Endothelial cell (in vitro differentiated cells): Measurements from ENCODE around the gene RPAP2. TPM values are rescaled to one million over a fixed set of nuclear protein-coding genes. Genes with fewer than 3 reads are reported as not detected.

Source experiments
- DNase-seq: peaks from one replicate; pipeline ENCODE4 v3.0.0; 2021; ENCODE audit warnings: low spot score
- H3K27ac Mint-ChIP-seq: one replicate; pipeline ENCODE4 v1.8.0; 2021; ENCODE audit warnings: mixed read lengths, inconsistent platforms; ENCODE audit not compliant: unreplicated experiment
- H3K27me3 Mint-ChIP-seq: one replicate; pipeline ENCODE4 v1.8.0; 2021; ENCODE audit warnings: mild to moderate bottlenecking, moderate library complexity, mixed read lengths, inconsistent platforms; ENCODE audit not compliant: unreplicated experiment
- H3K36me3 Mint-ChIP-seq: one replicate; pipeline ENCODE4 v1.8.0; 2021; ENCODE audit warnings: mild to moderate bottlenecking, low read depth, mixed read lengths, inconsistent platforms; ENCODE audit not compliant: unreplicated experiment
- H3K4me1 Mint-ChIP-seq: one replicate; pipeline ENCODE4 v1.8.0; 2021; ENCODE audit warnings: mild to moderate bottlenecking, mixed read lengths, inconsistent platforms; ENCODE audit not compliant: unreplicated experiment
- H3K4me3 Mint-ChIP-seq: one replicate; pipeline ENCODE4 v1.8.0; 2021; ENCODE audit warnings: mild to moderate bottlenecking, mixed read lengths, inconsistent platforms; ENCODE audit not compliant: unreplicated experiment
- H3K9me3 Mint-ChIP-seq: one replicate; pipeline ENCODE4 v1.8.0; 2021; ENCODE audit warnings: mixed read lengths, inconsistent platforms; ENCODE audit not compliant: unreplicated experiment
- CTCF ChIP-seq: fragments of 200-600 bp; sonication (generic); IDR thresholded peaks from one replicate; pipeline ENCODE4 v1.5.0; 2021; ENCODE audit warnings: antibody characterized with exemption; ENCODE audit not compliant: unreplicated experiment
- total RNA-seq: library from RNA; stranded (reverse); fragmentation: NEBNext Ultra II Directional; extraction: Animal tissue kit (Norgen Biotek cat#: 25700); gene quantifications from one replicate; pipeline ENCODE4 v1.2.1, GENCODE V29; 2021; ENCODE audit not compliant: unreplicated experiment

RPAP2 gene
- total RNA-seq, 1 donor from 2014 or later = 30.0 TPM

GRCh38 chr1:92310185-92310597 lies 11.3 kb downstream of the RPAP2 start:
- peak; percentile 82 for TF ChIP-seq CTCF
- H3K4me3 Mint-ChIP-seq = no peak overlapping the region
- H3K27me3 Mint-ChIP-seq = no peaks in the 10 kb centered on the region
- H3K27ac Mint-ChIP-seq = no peak overlapping the region
- H3K36me3 Mint-ChIP-seq = peaks cover 4% of the 10 kb centered on the region
- no peaks in the 10 kb centered on the region for H3K9me3 Mint-ChIP-seq
- H3K4me1 Mint-ChIP-seq = no peaks in the 10 kb centered on the region
- no peak for DNase-seq

- peaks cover 3% of the 10 kb centered on the region for H3K4me1 Mint-ChIP-seq
- H3K9me3 Mint-ChIP-seq = no peaks in the 10 kb centered on the region
- DNase-seq = no peak
- no peak for TF ChIP-seq CTCF
- no peak overlapping the region for H3K27ac Mint-ChIP-seq
- H3K4me3 Mint-ChIP-seq = no peak overlapping the region
- no peaks in the 10 kb centered on the region for H3K27me3 Mint-ChIP-seq
- peaks cover 4% of the 10 kb centered on the region for H3K36me3 Mint-ChIP-seq
These were observed 15.2 kb downstream of the RPAP2 start for GRCh38 chr1:92314024-92314423.

GRCh38 chr1:92315766-92316599 lies 17.1 kb downstream of the RPAP2 start:
- H3K9me3 Mint-ChIP-seq = no peaks in the 10 kb centered on the region
- H3K27ac Mint-ChIP-seq = no peak overlapping the region
- H3K4me1 Mint-ChIP-seq = peaks cover 3% of the 10 kb centered on the region
- no peaks in the 10 kb centered on the region for H3K36me3 Mint-ChIP-seq
- H3K27me3 Mint-ChIP-seq = no peaks in the 10 kb centered on the region
- H3K4me3 Mint-ChIP-seq = no peak overlapping the region
- no peak for DNase-seq
- no peak for TF ChIP-seq CTCF

- H3K4me3 Mint-ChIP-seq = no peak overlapping the region
- no peaks in the 10 kb centered on the region for H3K27me3 Mint-ChIP-seq
- H3K4me1 Mint-ChIP-seq = peaks cover 3% of the 10 kb centered on the region
- DNase-seq = no peak
- H3K36me3 Mint-ChIP-seq = no peaks in the 10 kb centered on the region
- no peaks in the 10 kb centered on the region for H3K9me3 Mint-ChIP-seq
- no peak overlapping the region for H3K27ac Mint-ChIP-seq
- no peak for TF ChIP-seq CTCF
These were observed 19.1 kb downstream of the RPAP2 start for GRCh38 chr1:92317836-92318493.
